ENCODE measurements around the gene WDR93.

- TF ChIP-seq ARNTL (CRISPR knock-in tag; IDR thresholded peaks at IDR 0.05; ENCODE audit: borderline replicate concordance, low read depth): no peak
- TF ChIP-seq, protein P1, sequence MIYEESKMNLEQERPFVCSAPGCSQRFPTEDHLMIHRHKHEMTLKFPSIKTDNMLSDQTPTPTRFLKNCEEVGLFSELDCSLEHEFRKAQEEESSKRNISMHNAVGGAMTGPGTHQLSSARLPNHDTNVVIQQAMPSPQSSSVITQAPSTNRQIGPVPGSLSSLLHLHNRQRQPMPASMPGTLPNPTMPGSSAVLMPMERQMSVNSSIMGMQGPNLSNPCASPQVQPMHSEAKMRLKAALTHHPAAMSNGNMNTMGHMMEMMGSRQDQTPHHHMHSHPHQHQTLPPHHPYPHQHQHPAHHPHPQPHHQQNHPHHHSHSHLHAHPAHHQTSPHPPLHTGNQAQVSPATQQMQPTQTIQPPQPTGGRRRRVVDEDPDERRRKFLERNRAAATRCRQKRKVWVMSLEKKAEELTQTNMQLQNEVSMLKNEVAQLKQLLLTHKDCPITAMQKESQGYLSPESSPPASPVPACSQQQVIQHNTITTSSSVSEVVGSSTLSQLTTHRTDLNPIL (CRISPR knock-in tag; IDR thresholded peaks at IDR 0.05; ENCODE audit: low read depth): no peak
- TF ChIP-seq ZFP30 (CRISPR knock-in tag; IDR thresholded peaks at IDR 0.05): no peak
- TF ChIP-seq, protein P2, sequence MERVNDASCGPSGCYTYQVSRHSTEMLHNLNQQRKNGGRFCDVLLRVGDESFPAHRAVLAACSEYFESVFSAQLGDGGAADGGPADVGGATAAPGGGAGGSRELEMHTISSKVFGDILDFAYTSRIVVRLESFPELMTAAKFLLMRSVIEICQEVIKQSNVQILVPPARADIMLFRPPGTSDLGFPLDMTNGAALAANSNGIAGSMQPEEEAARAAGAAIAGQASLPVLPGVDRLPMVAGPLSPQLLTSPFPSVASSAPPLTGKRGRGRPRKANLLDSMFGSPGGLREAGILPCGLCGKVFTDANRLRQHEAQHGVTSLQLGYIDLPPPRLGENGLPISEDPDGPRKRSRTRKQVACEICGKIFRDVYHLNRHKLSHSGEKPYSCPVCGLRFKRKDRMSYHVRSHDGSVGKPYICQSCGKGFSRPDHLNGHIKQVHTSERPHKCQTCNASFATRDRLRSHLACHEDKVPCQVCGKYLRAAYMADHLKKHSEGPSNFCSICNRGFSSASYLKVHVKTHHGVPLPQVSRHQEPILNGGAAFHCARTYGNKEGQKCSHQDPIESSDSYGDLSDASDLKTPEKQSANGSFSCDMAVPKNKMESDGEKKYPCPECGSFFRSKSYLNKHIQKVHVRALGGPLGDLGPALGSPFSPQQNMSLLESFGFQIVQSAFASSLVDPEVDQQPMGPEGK (CRISPR knock-in tag; IDR thresholded peaks at IDR 0.05; ENCODE audit: borderline replicate concordance): no peak
Measured at GRCh38 chr15:89642106-89642505, 48.5 kb upstream of the WDR93 start.

All from SK-N-SH treated with all-trans-retinoic acid at 6 μM for 48 hours (cell line).